ENCODE data around the gene PARD6G.

- TF ChIP-seq CTCF (IDR thresholded peaks at IDR 0.05; ENCODE audit: poor library complexity): no peak
- TF ChIP-seq EZH2 (IDR thresholded peaks at IDR 0.05; ENCODE audit: borderline replicate concordance): no peak
Observed at GRCh38 chr18:80175451-80176204, 71.7 kb downstream of the PARD6G start.
